Endothelial cell of hepatic sinusoid (primary cell): Measurements from ENCODE around the gene SYNC.
"Not testable (repeated sequence)": the region's sequence is repeated elsewhere in the genome, so short reads cannot be mapped to it uniquely, and the experiment has no call there.

Experiments used
- in situ Hi-C: cut with HindIII; loops from 2 replicates; pipeline ENCODE4 v1.10.0; 2017; ENCODE audit warnings: low sequenced_read_pairs

Gene SYNC

DNA sequence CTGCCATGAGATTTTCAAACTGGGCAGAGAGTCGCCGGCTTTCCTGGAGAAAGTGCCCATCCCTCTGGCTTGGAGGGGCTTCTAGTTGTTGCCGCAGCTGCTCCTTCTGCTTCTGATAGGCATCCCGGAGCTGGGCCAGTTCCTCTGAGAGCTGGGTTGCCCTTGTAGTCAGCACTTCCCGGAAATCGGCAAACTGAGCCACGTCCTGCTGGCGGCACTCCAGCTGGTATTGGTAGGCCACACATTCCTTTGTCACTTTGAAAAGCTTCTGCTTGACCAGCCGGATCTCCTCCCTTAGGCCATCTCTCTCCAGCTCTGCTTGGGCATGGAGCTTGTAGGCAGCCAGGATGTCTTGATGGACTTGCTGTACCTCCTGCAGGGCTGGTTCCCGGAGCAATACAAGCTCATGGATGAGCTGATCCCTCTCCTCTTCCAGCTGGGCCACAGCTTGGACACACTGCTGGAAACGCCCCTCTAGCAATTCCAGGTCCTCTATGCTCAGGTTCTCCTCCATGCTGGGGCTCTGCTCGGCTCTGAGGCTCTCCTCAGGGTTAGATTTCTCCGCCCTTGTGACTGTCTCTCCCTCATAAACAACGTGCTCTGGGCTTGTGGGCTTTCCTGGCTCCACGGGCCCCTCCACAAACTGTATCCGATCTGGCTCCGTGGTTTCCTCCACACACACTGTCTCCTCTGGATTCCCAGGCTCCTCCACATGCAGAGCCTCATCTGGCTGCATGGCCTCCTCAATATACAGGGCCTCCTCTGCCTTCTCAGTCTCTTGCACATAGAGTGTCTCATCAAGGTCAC is 7.3 kb downstream of the SYNC start:
- in situ Hi-C loops, result no loop called here

DNA sequence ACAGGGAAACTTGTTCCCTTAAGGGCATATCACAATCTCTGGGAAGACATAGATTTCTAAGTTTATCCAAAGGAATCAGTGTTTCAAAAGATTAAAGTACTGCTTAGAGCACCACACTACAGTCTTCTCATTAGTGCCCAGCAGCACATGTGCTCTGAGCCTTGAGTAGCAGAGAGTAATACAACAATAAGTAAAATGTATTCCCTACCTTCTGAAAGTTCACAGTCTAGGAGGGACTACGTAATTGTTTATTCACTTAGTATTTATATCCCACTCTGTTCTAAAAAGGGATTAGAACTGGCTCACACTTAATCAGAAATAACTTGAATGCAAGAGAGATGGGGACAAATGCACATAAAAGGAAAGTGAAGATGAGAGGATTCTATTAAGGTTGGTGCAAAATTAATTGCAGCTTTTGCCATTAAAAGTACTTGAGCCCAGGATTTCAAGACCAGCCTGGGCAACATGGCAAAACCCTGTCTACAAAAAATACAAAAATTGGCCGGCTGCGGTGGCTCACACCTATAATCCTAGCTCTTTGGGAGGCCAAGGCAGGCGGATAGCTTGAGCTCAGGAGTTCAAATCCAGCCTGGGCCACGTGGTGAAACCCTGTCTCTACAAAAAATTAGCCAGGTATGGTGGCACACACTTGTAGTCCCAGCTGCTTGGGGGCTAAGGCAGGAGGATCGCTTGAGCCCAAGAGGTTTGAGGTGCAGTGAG is 9.0 kb downstream of the SYNC start:
- in situ Hi-C loops, result loop anchor here (5.0 kb wide), 1 partner anchor 91 kb away; no protein-coding TSS in a partner anchor

DNA sequence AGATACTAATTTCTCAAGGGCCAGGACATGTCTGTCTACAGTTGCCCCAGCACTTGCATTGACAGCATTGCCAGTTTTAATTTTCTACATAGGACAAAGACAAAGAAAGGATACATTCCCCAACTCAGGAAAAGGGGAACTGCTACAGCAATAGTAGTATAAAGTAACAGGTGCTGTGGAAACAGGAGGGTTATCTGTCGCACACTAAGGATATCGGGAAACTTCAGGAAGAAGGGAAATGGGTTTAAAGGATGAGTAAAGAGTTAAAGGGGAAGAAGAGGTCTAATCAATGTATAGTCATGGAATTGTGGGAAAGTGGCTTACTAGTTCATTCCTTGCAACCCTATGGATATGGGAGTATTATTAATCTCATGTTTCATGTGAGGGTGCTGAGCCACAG is 16.2 kb downstream of the SYNC start:
- in situ Hi-C loops, result no loop called here

DNA sequence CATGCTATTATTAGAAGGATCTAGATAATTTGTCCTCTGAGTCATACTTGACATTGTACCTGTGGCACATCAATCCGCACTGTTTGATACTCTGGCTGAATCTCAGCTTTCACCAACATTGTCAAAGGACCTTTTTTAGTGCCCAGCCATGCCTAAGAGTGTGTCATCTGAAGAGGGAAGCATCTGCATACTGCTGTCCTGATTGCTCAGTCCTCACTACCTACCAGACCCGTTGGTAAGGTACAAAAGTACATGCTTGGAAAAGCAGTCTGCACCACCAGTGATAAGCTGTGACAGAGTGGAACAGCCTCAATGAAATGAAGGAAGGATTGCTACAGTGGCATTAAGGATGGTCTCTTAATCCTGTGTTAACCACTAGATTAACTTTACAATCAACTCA is 17.1 kb downstream of the SYNC start:
- in situ Hi-C loops, result no loop called here

DNA sequence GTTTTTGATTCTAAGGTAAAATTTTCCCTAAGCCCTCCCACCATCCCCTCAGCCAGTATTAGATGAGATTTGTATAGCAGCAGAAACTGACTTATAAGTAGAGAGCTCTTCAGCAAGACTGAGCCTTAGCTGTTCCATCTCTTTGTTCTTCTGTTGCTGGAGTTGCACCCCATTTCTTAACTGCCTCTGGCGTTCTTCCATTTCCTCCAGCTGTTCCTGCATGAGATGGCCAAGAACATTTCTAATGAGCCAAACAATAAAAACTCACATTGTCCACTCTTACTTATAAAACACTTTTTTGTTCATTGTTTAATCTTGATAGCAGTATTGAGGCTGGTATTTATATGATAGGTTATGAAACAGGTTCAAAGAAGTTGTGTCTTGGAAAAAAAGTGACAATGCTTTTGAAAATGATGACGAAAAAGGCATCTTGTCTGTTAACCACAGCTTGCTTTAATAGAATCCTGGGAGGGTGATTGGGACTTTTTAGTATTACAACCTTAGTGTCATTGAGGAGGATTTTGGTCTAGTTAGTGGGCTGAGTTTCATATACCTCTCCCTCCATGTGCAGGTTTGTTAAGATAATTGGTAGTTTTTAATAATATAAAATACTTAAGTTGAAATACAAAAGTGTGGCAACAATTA is 18.3 kb downstream of the SYNC start:
- in situ Hi-C loops, result no loop called here

DNA sequence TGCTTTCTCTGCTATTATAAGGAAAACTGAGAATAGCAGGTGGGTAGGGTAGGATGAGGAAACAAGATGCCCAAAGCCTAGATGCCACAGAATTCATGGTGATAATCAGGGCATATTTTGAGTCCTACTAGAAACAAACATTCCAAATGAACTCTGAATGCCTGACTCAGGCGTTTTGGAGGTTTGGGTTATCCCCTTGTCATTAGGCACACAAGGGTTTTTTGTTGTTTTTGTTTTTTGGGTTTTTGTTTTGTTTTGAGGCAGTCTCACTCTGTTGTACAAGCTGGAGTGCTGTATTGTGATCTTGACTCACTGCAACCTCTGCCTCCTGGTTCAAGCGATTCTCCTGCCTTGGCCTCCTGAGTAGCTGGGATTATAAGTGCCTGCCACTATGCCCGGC is 19.2 kb downstream of the SYNC start:
- in situ Hi-C loops, result no loop called here

DNA sequence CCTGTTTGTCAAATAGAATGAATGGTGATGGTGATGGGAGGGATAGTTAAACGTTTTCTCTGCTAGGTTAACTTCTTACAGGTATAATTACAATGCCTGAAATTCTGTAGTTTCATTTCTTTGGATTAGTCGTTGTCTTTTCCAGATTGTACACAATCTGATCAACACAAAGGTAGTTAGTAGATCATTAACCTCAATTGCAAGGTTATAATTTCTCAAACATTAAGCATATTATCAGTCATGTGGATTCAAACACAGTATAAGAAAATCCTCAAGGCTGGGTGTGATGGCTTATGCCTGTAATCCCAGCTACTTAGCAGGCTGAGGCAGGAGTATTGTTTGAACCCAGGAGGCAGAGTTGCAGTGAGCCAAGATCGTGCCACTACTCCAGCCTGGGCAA is 20.6 kb downstream of the SYNC start:
- in situ Hi-C loops, result no loop called here

DNA sequence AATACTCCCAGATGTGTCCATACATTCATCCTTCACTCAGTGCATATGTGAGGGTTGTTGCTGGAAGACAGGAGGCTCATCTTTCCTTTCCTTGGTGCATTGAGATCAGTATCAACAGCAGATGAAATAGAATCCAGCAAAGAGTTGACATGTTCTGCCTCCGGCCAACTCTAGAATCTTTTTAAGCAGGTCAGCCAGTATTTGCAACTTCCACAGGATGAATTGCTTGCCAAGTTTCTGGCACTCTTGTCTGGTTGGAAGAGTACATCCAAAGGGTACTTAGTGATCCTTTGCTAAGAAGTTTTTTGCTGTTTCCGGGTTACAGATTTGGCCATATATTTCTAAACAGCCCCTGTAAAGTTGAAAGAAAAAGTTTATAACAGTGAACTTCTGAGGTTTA is 21.1 kb downstream of the SYNC start:
- in situ Hi-C loops, result no loop called here

DNA sequence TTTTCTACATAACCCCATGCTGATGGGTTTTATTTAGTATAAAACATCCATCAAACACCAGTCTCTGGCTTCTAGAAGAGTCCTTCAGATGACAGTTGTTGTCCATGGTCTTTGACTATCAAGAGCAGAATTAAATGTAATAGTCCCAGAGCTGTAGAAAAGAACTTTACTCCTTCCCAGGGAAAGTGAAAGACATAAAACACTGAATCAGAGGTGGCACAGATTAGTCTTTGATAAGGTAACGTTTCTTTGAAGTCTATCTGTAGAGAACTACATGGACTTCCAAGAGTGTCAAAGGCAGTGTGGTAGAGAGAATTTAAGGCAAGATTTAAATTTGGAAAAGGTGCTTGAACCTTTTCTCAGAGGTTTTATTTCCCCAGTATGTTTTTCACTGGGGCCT is 21.9 kb downstream of the SYNC start:
- in situ Hi-C loops, result no loop called here

DNA sequence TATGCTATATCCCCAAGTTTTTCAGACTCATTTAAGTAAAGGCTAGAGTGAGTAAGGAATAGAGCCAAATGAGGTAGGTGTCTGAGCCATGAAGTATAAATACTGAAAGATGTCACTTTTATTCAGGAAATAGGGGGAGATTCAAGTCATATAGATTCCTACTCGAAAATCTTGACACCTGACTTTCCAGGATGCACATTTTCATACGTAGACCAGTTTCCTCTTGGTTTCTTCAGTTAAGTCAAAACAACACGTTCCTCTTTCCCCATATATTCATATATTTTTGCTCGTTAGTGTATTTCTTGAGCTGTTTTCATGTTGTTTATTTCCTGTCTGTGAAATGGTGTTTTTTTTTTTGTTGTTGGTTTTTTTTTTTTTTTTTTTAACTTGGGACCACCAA is 22.6 kb downstream of the SYNC start:
- in situ Hi-C loops, result not testable (repeated sequence)

DNA sequence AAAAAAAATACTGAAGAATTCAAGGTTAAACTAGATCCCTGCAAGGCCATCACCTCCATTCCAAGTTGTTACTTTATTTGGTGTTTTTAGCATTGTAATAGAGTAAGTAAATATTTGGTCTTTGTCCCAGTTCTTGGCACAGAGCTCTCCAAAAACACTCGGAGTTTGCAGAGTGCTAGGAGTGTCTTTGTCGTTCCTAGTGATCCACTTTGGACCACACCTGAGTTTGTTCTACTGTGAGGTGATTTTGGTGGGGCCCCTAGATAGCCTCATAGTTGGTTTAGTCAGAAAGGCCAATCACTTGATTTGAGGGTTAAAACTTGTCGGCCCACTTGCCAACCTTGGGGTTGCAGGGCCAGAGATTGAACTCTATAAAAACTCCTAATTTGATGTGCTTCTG is 25.6 kb downstream of the SYNC start:
- in situ Hi-C loops, result no loop called here

DNA sequence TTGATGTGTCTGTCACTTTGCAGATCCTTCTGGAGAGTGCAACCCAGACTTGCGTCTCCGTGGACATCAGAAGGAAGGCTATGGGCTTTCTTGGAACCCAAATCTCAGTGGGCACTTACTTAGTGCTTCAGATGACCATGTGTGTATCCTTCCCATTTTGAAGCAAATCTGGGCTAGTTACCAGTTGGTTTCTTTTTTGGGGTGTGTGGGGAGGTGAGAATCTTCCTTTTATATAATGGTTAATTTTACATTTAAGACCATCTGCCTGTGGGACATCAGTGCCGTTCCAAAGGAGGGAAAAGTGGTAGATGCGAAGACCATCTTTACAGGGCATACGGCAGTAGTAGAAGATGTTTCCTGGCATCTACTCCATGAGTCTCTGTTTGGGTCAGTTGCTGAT is 33.9 kb downstream of the SYNC start:
- in situ Hi-C loops, result not testable (repeated sequence)

DNA sequence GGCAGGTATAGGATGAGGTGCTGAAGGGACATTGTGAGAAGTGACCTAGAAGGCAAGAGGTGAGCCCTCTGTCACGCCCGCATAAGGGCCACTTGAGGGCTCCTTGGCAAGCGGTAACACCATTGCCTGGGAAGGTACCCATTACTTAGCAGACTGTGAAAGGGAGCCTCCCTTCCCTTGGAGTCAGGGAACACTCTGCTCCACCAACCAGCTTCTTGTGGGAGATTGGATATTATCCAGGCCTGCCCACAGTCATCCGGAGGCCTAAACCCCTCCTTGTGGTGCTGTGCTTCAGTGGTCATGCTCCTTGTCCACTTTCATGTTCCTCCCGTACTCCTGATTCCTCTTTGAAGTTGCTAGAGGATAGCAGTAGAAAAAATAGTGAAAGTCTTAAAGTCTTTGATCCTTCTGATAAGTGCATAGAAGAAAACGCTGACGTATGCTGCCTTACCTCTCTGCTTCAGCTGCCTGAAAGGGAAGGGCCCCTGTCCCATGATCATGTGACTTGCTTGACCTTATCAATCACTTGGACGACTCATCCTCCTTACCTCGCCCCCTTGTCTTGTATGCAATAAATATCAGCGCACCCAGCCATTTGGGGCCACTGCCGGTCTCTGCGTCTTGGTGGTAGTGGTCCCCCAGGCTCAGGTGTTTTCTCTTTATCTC is 35.5 kb downstream of the SYNC start:
- in situ Hi-C loops, result no loop called here

DNA sequence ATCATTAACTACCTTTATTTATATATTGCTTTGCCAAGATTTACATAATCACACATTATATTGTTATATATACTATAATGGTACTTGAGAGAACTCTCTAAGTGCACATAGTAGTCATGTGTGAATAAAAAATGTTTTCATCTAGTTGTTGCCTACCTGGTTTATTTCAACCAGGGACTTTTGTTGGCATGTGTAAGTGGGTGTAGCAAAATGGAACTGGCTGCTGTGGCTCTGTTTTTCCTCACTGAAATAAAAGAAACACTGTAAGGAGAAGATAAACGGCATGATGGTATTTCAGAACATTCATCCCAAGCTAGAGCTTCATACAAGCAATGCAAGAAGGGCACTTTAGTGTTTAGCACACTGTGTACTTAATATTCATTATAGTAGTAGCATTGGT is 36.7 kb downstream of the SYNC start:
- in situ Hi-C loops, result no loop called here

DNA sequence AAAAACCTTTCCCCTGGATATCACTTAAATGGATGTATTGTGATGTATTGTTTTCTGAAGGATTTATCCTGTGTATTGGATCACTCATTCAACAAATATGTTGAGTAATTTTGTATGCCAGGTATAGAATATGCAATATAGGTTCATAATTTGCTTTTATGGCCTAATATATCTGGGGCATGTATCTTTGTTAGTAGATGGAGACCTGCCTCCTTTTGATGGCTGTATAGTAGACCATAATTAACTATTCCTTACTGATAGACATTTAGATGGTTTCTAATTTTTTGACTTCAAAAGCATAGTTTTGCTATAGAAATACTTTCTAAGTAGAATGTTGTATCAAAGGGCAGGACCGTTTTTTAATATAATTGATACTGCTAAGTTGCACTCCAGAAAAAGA is 43.0 kb downstream of the SYNC start:
- in situ Hi-C loops, result no loop called here

DNA sequence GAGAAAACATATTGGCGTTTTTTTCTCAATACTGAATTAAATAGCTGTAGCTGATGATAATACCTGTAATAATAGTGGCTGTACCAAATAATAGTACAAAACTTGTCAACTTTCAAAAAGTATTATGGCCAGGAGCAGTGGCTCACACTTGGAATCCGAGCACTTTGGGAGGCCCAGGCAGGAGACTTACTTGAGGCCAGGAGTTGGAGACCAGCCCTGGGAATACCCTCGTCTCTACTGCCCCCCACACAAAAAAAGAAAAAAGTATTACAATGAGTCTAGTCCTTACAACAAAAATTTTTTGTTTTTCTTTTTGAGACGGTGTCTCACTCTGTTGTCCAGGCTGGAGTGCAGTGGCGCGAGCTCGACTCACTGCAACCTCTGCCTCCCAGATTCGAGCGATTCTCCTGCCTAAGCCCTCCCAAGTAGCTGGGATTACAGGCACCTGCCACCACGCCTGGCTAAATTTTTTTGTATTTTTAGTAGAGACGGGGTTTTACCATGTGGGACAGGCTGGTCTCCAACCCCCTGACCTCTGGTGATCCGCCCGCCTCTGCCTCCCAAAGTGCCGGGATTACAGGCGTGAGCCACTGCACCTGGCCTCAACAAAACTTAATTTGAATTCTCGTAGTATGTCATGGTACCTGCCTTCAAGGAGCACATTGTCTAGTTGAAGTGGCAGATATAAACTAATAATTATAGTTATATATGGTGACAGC is 50.2 kb downstream of the SYNC start:
- in situ Hi-C loops, result no loop called here

DNA sequence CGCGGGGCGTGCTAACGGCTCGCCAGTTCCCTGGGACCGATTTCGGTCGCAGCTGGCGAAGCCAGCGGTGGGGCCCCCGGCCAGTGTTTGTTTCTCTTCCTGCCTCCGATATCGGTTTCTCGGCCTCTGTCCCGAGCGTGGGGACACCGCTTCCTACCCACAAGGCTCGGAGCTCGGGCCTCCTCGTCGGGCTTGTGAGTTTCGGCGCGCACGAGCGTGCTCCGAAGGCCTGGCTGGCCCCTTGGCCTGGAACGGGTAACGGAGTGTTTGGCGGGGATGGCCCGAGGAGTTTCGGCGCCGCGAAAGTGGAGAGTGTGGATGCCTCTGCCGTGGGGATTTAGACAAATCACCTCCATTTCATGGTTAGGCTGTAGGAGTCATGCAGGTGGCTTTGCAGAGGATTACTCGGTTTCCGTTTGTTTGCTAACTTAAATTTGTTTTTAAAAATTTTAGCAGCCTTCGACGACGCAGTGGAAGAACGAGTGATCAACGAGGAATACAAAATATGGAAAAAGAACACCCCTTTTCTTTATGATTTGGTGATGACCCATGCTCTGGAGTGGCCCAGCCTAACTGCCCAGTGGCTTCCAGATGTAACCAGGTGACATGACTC is 51.0 kb downstream of the SYNC start:
- in situ Hi-C loops, result no loop called here

DNA sequence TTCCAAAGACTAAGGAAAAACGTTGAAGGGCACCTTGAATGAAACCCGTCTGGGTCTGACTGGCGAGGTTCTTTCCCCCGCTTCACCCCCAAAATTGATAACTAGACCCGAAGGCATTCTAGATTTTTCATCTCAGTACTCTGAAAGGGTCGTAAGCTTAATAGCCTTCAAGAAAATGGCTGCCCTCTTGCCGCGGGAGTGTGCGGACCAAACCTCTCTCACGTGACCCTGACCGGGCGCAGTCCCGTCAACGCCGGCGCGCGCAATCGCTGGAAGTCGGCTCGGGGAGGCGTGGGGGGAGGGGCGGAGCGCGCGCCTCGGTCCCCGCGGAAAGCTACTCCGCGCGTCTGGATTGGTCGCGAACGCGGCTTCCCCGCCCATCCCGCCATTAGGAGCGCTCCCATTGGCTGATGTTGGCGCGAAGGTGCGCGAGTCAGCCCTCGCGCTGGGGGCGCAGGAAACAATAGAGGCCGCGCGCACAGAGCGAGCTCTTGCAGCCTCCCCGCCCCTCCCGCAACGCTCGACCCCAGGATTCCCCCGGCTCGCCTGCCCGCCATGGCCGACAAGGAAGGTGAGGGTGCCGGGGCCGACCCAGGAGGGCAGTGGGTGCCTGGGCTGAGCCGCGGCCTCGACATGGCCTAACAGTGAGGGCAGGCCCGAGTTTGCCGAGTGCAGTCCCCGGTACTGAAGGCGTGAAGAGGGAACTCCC is 51.7 kb downstream of the SYNC start, which contains the start of gene RBBP4:
TSS of gene RBBP4 (plus strand) at position 457 of the 709 bp plus-strand sequence. CDS start at position 556, 99 bp downstream.
- in situ Hi-C loops, result no loop called here

DNA sequence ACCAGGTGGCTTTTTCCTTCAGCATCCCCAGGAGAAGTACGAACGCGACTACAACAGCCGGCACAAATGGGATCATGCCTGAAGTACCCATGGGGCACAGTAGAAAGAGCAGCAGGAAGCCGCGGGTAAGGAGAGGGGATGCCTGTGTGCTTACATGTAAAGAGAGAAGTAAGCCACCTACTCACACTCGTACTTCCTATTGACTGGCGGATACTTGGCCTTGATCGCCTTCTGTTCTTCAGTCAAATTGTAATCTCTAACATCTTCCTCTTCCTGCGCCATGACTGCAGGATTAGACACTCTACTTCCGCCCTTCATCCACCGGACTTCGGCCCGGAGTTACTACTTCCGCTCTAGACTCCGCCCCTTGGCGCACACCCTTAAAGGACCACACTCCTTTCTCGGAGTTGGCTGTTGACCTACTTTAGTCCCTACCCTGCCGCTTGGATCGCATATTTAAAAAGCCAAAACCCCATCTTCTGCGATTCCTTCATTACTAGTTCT is 52.3 kb downstream of the SYNC start, which contains the start of gene ZBTB8OS:
TSS of gene ZBTB8OS (minus strand) at position 303 of the 504 bp plus-strand sequence. CDS start at position 282, 21 bp downstream.
- in situ Hi-C loops, result no loop called here
